ENCODE data around the gene TMEM256. TPM values are rescaled to one million over a fixed set of nuclear protein-coding genes. Genes with fewer than 3 reads are reported as not detected.
A peak's percentile ranks its signal among the peaks of the same experiment; 100 is the strongest.

TMEM256 gene
- polyA plus RNA-seq, 1 donor from 2014 or later = 161 TPM

DNA sequence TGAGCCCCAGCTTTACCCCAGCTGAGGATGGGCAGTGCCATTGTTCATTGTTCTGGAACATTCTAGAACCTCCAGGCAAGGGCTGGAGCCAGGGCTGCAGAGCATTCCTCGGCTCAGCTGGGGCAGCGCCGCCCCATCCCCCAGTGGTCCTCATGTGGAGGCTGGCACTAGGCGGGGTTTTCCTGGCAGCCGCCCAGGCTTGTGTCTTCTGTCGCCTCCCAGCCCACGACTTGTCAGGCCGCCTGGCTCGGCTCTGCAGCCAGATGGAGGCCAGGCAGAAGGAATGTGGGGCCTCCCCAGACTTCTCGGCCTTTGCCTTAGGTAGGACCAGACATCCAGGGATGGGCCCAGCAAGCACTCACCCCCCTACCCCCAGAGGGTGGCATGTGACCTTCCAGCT is 48.8 kb downstream of the TMEM256 start, which contains the start of gene TMEM95:
TSS of gene TMEM95 (plus strand) at position 104 of the 400 bp plus-strand sequence. CDS start at position 153, 49 bp downstream.
- H3K27ac ChIP-seq (ENCODE audit: low read length) = no peak within 1 kb of the TSS

DNA sequence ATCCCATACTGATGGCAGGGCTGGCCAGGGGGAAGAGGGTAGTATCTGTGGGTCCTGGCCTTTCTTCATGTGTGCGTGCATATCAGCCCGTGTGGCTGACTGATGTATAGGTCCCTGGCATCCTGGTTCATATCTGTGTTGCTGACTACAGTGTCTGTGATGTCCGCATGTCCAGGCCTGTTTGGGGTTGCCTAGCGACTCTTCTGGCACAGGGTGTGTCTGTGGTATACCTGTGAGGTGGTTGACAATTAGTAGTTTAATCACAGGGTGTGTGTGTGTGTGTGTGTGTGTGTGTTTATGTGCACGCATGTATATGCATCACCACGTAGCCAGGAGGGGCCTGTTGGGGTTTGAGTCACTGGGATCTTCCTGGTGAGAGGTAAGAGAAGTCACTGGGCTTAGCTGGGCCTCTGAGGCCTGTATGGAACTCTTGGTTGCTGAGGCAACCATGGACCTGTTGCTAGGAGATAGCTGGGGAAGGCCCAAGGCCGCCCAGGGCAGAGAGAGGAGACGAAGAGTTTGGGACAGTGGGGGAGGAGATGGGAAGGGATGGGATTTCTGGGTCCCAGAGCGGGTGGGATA is 49.5 kb downstream of the TMEM256 start:
- Histone ChIP-seq H3K4me3 (ENCODE audit: low read length) (peak overlapping the region; percentile 15), H4K20me1 (ENCODE audit: insufficient read depth) (no peaks in the 10 kb centered on the region), H3K9me2 (ENCODE audit: insufficient read depth, low read length) (no peaks in the 10 kb centered on the region), H3K36me3 (ENCODE audit: insufficient read depth, low read length) (no peaks in the 10 kb centered on the region), H3K9me3 (ENCODE audit: low read length) (no peaks in the 10 kb centered on the region), H3K27me3 (ENCODE audit: insufficient read depth, low read depth, low read length) (no peaks in the 10 kb centered on the region), H3K4me2 (ENCODE audit: low read length) (no peak overlapping the region), H3F3A (ENCODE audit: insufficient read depth, low read length, poor library complexity, severe bottlenecking) (no peaks in the 10 kb centered on the region), H3K27ac (ENCODE audit: low read length) (no peak overlapping the region), H2AFZ (ENCODE audit: low read depth, low read length) (no peak overlapping the region), H3K79me2 (replicated peaks; ENCODE audit: insufficient read depth, low read length) (peaks cover 3% of the 10 kb centered on the region), H3K9ac (ENCODE audit: low read length) (peak overlapping the region; percentile 3)
- TF ChIP-seq, protein P1, sequence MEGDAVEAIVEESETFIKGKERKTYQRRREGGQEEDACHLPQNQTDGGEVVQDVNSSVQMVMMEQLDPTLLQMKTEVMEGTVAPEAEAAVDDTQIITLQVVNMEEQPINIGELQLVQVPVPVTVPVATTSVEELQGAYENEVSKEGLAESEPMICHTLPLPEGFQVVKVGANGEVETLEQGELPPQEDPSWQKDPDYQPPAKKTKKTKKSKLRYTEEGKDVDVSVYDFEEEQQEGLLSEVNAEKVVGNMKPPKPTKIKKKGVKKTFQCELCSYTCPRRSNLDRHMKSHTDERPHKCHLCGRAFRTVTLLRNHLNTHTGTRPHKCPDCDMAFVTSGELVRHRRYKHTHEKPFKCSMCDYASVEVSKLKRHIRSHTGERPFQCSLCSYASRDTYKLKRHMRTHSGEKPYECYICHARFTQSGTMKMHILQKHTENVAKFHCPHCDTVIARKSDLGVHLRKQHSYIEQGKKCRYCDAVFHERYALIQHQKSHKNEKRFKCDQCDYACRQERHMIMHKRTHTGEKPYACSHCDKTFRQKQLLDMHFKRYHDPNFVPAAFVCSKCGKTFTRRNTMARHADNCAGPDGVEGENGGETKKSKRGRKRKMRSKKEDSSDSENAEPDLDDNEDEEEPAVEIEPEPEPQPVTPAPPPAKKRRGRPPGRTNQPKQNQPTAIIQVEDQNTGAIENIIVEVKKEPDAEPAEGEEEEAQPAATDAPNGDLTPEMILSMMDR (IDR thresholded peaks at IDR 0.05; ENCODE audit: poor library complexity, severe bottlenecking) = no peak
- TF ChIP-seq TAF1 (IDR thresholded peaks at IDR 0.05; ENCODE audit: low read depth) (no peak), EZH2 (IDR thresholded peaks at IDR 0.05; ENCODE audit: borderline replicate concordance, insufficient read depth, low read length, poor library complexity, severe bottlenecking) (no peak), EP300 (conservative IDR thresholded peaks at IDR 0.05; ENCODE audit: poor library complexity, severe bottlenecking) (no peak), SMC3 (conservative IDR thresholded peaks at IDR 0.05; ENCODE audit: poor library complexity) (no peak), RAD21 (conservative IDR thresholded peaks at IDR 0.05) (no peak), MXI1 (conservative IDR thresholded peaks at IDR 0.05; ENCODE audit: poor library complexity, severe bottlenecking) (no peak), POLR2AphosphoS5 (IDR thresholded peaks at IDR 0.05) (no peak)
- TF ChIP-seq, protein P2, sequence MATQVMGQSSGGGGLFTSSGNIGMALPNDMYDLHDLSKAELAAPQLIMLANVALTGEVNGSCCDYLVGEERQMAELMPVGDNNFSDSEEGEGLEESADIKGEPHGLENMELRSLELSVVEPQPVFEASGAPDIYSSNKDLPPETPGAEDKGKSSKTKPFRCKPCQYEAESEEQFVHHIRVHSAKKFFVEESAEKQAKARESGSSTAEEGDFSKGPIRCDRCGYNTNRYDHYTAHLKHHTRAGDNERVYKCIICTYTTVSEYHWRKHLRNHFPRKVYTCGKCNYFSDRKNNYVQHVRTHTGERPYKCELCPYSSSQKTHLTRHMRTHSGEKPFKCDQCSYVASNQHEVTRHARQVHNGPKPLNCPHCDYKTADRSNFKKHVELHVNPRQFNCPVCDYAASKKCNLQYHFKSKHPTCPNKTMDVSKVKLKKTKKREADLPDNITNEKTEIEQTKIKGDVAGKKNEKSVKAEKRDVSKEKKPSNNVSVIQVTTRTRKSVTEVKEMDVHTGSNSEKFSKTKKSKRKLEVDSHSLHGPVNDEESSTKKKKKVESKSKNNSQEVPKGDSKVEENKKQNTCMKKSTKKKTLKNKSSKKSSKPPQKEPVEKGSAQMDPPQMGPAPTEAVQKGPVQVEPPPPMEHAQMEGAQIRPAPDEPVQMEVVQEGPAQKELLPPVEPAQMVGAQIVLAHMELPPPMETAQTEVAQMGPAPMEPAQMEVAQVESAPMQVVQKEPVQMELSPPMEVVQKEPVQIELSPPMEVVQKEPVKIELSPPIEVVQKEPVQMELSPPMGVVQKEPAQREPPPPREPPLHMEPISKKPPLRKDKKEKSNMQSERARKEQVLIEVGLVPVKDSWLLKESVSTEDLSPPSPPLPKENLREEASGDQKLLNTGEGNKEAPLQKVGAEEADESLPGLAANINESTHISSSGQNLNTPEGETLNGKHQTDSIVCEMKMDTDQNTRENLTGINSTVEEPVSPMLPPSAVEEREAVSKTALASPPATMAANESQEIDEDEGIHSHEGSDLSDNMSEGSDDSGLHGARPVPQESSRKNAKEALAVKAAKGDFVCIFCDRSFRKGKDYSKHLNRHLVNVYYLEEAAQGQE (IDR thresholded peaks at IDR 0.05; ENCODE audit: borderline replicate concordance) = no peak

More for the DNA sequence above, 48.8 kb downstream of the TMEM256 start, which contains the start of gene TMEM95:
- no peaks in the 10 kb centered on the region for H3K9me2 ChIP-seq (ENCODE audit: insufficient read depth, low read length)
- H4K20me1 ChIP-seq (ENCODE audit: insufficient read depth) = no peaks in the 10 kb centered on the region
- H3K4me2 ChIP-seq (ENCODE audit: low read length) = no peak within 1 kb of the TSS
- peak within 1 kb of the TSS; percentile 15 for H3K4me3 ChIP-seq (ENCODE audit: low read length)
- no peak within 1 kb of the TSS for H2AFZ ChIP-seq (ENCODE audit: low read depth, low read length)
- H3K9ac ChIP-seq (ENCODE audit: low read length) = peak within 1 kb of the TSS; percentile 3
- peaks cover 3% of the 10 kb centered on the region for H3K79me2 ChIP-seq (replicated peaks; ENCODE audit: insufficient read depth, low read length)
- H3K9me3 ChIP-seq (ENCODE audit: low read length) = no peaks in the 10 kb centered on the region
- H3F3A ChIP-seq (ENCODE audit: insufficient read depth, low read length, poor library complexity, severe bottlenecking) = no peaks in the 10 kb centered on the region
- H3K36me3 ChIP-seq (ENCODE audit: insufficient read depth, low read length) = no peaks in the 10 kb centered on the region
- no peaks in the 10 kb centered on the region for H3K27me3 ChIP-seq (ENCODE audit: insufficient read depth, low read depth, low read length)
- TF ChIP-seq POLR2AphosphoS5 (IDR thresholded peaks at IDR 0.05) (no peak), MXI1 (conservative IDR thresholded peaks at IDR 0.05; ENCODE audit: poor library complexity, severe bottlenecking) (no peak), SMC3 (conservative IDR thresholded peaks at IDR 0.05; ENCODE audit: poor library complexity) (no peak), EP300 (conservative IDR thresholded peaks at IDR 0.05; ENCODE audit: poor library complexity, severe bottlenecking) (no peak)
- TF ChIP-seq, protein P2 (IDR thresholded peaks at IDR 0.05; ENCODE audit: borderline replicate concordance) = no peak
